HCT116 (cell line): ENCODE measurements around the gene ZNF746.

ENCODE experiments used
- CBX3 ChIP-seq: IDR thresholded peaks from 2 replicates; pipeline ENCODE4 v1.6.1; 2012; ENCODE audit warnings: low read depth
- CEBPB ChIP-seq: IDR thresholded peaks from 2 replicates; pipeline ENCODE4 v1.6.1; 2012; ENCODE audit warnings: low read depth
- CTCF ChIP-seq, 3 experiments: fragments of 200-600 bp in 1 of 3; sonication (generic) in 1 of 3; IDR thresholded peaks in 2 of 3; conservative IDR thresholded peaks in 1 of 3; 2 replicates each; pipeline ENCODE4 v1.5.1; 2012 to 2017; ENCODE audit warnings: low read depth in 2 of 3, low read length in 2 of 3, antibody characterized with exemption in 1 of 3, borderline replicate concordance in 1 of 3, control low read depth in 1 of 3, mild to moderate bottlenecking in 1 of 3, mixed read lengths in 1 of 3, mixed run types in 1 of 3, moderate library complexity in 1 of 3; ENCODE audit not compliant: insufficient read depth in 1 of 3
- EGR1 ChIP-seq: IDR thresholded peaks from 2 replicates; pipeline ENCODE4 v1.6.1; 2012; ENCODE audit warnings: low read depth
- EZH2 ChIP-seq: fragments of 200-600 bp; sonication (generic); IDR thresholded peaks from 2 replicates; pipeline ENCODE4 v1.6.1; 2017; ENCODE audit warnings: antibody characterized with exemption, mixed run types
- FOSL1 ChIP-seq: IDR thresholded peaks from 2 replicates; pipeline ENCODE4 v1.6.1; 2012; ENCODE audit warnings: low read depth
- JUND ChIP-seq: IDR thresholded peaks from 2 replicates; pipeline ENCODE4 v1.6.1; 2012
- MAX ChIP-seq: IDR thresholded peaks from 2 replicates; pipeline ENCODE4 v1.6.1; 2012
- POLR2A ChIP-seq: IDR thresholded peaks from 2 replicates; pipeline ENCODE4 v1.7.0; 2011; ENCODE audit warnings: borderline replicate concordance; ENCODE audit not compliant: insufficient read depth, insufficient read length; ENCODE audit errors: extremely low read depth
- POLR2AphosphoS5 ChIP-seq: IDR thresholded peaks from 2 replicates; pipeline ENCODE4 v1.6.1; 2011; ENCODE audit warnings: mild to moderate bottlenecking, low read depth, low read length, moderate library complexity
- RAD21 ChIP-seq: IDR thresholded peaks from 2 replicates; pipeline ENCODE4 v1.6.1; 2012; ENCODE audit warnings: low read depth, mild to moderate bottlenecking
- SRF ChIP-seq: IDR thresholded peaks from 2 replicates; pipeline ENCODE4 v1.6.1; 2012; ENCODE audit warnings: low read depth
- YY1 ChIP-seq: IDR thresholded peaks from 2 replicates; pipeline ENCODE4 v1.6.1; 2011; ENCODE audit warnings: low read length, low read depth, moderate library complexity, mild to moderate bottlenecking; ENCODE audit not compliant: insufficient replicate concordance; ENCODE audit errors: extremely low read depth
- TF ChIP-seq, protein P1 (sequence below): IDR thresholded peaks from 2 replicates; pipeline ENCODE4 v1.6.1; 2012; ENCODE audit warnings: low read depth

DNA sequence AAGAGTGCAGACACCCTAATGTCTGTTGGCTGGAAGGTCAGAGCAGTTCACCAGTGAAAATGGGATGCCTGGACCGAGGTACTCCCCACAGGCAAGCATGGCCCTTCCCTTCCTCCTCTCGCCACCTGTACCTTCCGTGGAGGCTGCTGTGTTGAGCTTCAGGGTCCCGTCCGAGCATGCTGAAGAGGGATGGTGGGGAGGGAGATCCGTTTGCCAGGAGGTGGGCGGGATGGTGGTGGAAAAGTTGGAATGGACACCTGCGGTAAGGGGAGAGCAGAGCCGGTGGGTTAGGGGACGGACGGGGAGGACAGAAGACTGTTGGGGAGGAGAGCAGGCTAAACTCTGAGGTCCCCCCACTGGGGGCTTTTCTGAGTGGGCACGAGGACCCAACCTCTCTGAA lies 20.8 kb downstream of the ZNF746 start:
- no peak for TF ChIP-seq EZH2
- TF ChIP-seq YY1 = no peak
- TF ChIP-seq CEBPB = no peak
- TF ChIP-seq RAD21 = no peak
- no peak for TF ChIP-seq POLR2A
- TF ChIP-seq POLR2AphosphoS5 = no peak
- no peak for TF ChIP-seq MAX
- TF ChIP-seq CTCF (IDR thresholded peaks at IDR 0.05 in 2 of 3, conservative IDR thresholded peaks at IDR 0.05 in 1 of 3; ENCODE audit: borderline replicate concordance in 1 of 3, insufficient read depth in 1 of 3, low read depth in 2 of 3, low read length in 2 of 3) = no peak
- TF ChIP-seq FOSL1 = no peak
- TF ChIP-seq, protein P1, sequence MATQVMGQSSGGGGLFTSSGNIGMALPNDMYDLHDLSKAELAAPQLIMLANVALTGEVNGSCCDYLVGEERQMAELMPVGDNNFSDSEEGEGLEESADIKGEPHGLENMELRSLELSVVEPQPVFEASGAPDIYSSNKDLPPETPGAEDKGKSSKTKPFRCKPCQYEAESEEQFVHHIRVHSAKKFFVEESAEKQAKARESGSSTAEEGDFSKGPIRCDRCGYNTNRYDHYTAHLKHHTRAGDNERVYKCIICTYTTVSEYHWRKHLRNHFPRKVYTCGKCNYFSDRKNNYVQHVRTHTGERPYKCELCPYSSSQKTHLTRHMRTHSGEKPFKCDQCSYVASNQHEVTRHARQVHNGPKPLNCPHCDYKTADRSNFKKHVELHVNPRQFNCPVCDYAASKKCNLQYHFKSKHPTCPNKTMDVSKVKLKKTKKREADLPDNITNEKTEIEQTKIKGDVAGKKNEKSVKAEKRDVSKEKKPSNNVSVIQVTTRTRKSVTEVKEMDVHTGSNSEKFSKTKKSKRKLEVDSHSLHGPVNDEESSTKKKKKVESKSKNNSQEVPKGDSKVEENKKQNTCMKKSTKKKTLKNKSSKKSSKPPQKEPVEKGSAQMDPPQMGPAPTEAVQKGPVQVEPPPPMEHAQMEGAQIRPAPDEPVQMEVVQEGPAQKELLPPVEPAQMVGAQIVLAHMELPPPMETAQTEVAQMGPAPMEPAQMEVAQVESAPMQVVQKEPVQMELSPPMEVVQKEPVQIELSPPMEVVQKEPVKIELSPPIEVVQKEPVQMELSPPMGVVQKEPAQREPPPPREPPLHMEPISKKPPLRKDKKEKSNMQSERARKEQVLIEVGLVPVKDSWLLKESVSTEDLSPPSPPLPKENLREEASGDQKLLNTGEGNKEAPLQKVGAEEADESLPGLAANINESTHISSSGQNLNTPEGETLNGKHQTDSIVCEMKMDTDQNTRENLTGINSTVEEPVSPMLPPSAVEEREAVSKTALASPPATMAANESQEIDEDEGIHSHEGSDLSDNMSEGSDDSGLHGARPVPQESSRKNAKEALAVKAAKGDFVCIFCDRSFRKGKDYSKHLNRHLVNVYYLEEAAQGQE = no peak
- no peak for TF ChIP-seq EGR1
- TF ChIP-seq CBX3 = no peak
- no peak for TF ChIP-seq SRF
- no peak for TF ChIP-seq JUND
